BE2C (cell line): Measurements from ENCODE around the gene CFAP99.

Source experiments
- DNase-seq: peaks from one replicate; pipeline ENCODE4 v3.0.0-alpha.2; 2020
- H3K27me3 ChIP-seq: fragments of 250-450 bp; sonication (Bioruptor Pico); 2 replicates; pipeline ENCODE4 v1.5.1; 2020; ENCODE audit warnings: mild to moderate bottlenecking
- H3K36me3 ChIP-seq: fragments of 250-450 bp; sonication (Bioruptor Pico); 2 replicates; pipeline ENCODE4 v1.5.1; 2020; ENCODE audit warnings: mild to moderate bottlenecking
- H3K4me1 ChIP-seq: fragments of 250-450 bp; sonication (Bioruptor Pico); 2 replicates; pipeline ENCODE4 v1.5.1; 2020
- H3K4me3 ChIP-seq: 2 replicates; pipeline ENCODE4 v1.5.1; 2011; ENCODE audit warnings: low read depth, low read length
- H3K9me3 ChIP-seq: fragments of 250-450 bp; sonication (Bioruptor Pico); 2 replicates; pipeline ENCODE4 v1.5.1; 2020
- CTCF ChIP-seq: IDR thresholded peaks from 2 replicates; pipeline ENCODE4 v1.5.1; 2012; ENCODE audit warnings: mild to moderate bottlenecking, low read depth, low read length

Gene CFAP99

GRCh38 chr4:2400841-2401609 lies 17.7 kb upstream of the CFAP99 start:
- 0 out of 2 replicates have a peak, but pooled peaks cover 3% of the 10 kb centered on the region for H3K4me1 ChIP-seq
- DNase-seq = no peak
- TF ChIP-seq CTCF = no peak
- no peak overlapping the region for H3K4me3 ChIP-seq
- no peaks in the 10 kb centered on the region for H3K9me3 ChIP-seq
- H3K27me3 ChIP-seq = no peaks in the 10 kb centered on the region
- no peaks in the 10 kb centered on the region for H3K36me3 ChIP-seq

GRCh38 chr4:2401610-2401983 lies 17.2 kb upstream of the CFAP99 start:
- H3K9me3 ChIP-seq = no peaks in the 10 kb centered on the region
- H3K27me3 ChIP-seq = no peaks in the 10 kb centered on the region
- H3K4me1 ChIP-seq = 0 out of 2 replicates have a peak, but pooled peaks cover 3% of the 10 kb centered on the region
- H3K36me3 ChIP-seq = no peaks in the 10 kb centered on the region
- DNase-seq = no peak
- no peak for TF ChIP-seq CTCF
- peak overlapping the region; percentile 43 for H3K4me3 ChIP-seq

GRCh38 chr4:2402048-2402842 lies 16.5 kb upstream of the CFAP99 start:
- no peak for TF ChIP-seq CTCF
- no peaks in the 10 kb centered on the region for H3K27me3 ChIP-seq

GRCh38 chr4:2402941-2403340 lies 15.8 kb upstream of the CFAP99 start:
- TF ChIP-seq CTCF = no peak
- Histone ChIP-seq H3K4me1 (0 out of 2 replicates have a peak, but pooled peaks cover 3% of the 10 kb centered on the region), H3K4me3 (no peak overlapping the region), H3K27me3 (no peaks in the 10 kb centered on the region), H3K36me3 (no peaks in the 10 kb centered on the region), H3K9me3 (no peaks in the 10 kb centered on the region)
- DNase-seq = no peak

More at GRCh38 chr4:2402048-2402842, 16.5 kb upstream of the CFAP99 start:
- H3K4me1 ChIP-seq = 0 out of 2 replicates have a peak, but pooled peaks cover 3% of the 10 kb centered on the region
- H3K9me3 ChIP-seq = no peaks in the 10 kb centered on the region
- peak overlapping the region; percentile 43 for H3K4me3 ChIP-seq
- peak; percentile 88 for DNase-seq
- no peaks in the 10 kb centered on the region for H3K36me3 ChIP-seq

- Histone ChIP-seq H3K27me3 (no peaks in the 10 kb centered on the region), H3K36me3 (no peaks in the 10 kb centered on the region), H3K9me3 (no peaks in the 10 kb centered on the region), H3K4me3 (no peak overlapping the region), H3K4me1 (0 out of 2 replicates have a peak, but pooled peaks cover 3% of the 10 kb centered on the region)
- DNase-seq = no peak
- TF ChIP-seq CTCF = no peak
These were observed 12.3 kb upstream of the CFAP99 start for GRCh38 chr4:2406406-2406805.
